Erythroblast (primary cell): ENCODE data around the gene GTF3C1.

Source experiments
- GATA1 ChIP-seq: IDR thresholded peaks from 2 replicates; pipeline ENCODE4 v1.6.1; 2011; ENCODE audit warnings: low read depth, mild to moderate bottlenecking, control low read depth, low read length, moderate library complexity
- POLR2A ChIP-seq: IDR thresholded peaks from 2 replicates; pipeline ENCODE4 v1.6.1; 2011; ENCODE audit warnings: mild to moderate bottlenecking, low read length

DNA sequence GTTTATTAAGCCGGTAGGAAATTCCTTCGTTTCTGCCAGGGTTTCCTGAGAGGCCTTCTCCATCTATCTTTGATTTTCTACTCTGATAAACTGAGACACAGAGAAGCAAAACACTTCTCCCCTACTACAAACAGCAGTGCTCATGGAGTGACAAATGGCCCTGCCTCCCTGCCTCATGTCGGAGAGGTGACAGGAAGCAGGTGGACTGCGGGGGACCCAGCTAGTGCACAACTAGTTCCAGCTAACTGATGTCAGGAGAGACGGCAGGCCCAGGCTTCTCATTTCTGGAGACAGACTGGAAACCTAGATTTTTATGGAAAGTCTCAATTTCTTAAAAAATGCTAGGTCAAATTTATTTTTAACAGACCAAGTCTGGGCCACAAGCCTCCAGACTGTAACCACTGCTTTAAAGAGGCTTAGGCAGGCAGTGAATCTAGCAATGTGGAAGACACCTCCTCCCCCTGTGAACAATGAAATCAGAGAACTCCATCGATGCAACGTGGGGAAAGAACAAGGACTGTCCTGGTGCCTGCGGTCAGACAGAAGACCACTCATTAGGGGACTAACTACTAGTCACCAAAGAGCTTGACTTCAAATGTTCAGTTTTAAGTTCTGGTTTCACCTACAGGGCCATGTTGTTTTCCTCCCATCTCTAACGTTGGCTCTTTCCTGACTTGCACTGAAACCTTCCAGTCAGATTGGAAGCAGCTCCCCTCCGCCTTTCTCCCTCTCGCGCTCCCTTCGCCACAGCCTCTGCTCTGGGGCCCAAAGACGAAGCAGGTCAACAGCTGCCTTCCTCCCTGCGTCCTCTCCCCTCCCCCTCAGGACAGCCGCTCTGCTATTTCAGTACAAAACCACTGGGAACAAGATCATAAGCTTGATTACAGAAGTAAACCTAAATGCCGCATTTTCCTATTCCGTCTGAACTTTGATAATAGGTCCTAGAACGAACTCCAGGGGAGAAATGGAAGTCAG, 17.6 kb downstream of the GTF3C1 start:
- no peak for TF ChIP-seq POLR2A
- TF ChIP-seq GATA1, result no peak
